Lung (tissue), 12 donors: ENCODE measurements around the gene SPRYD3. TPM values are rescaled to one million over a fixed set of nuclear protein-coding genes. Genes with fewer than 3 reads are reported as not detected.

ENCODE experiments used
- ATAC-seq: fragments of 200-7000 bp; cut with Tn5 transposase; one replicate; pipeline ENCODE4 v1.9.1; 2020; ENCODE audit warnings: moderate number of reproducible peaks; ENCODE audit not compliant: insufficient read depth, low FRiP score
- DNase-seq, 3 donors: peaks; one replicate each; pipeline ENCODE4 v3.0.0-alpha.2; 2013 to 2017
- H3K27ac ChIP-seq, 2 donors: one replicate each; pipeline ENCODE4 v1.5.1; 2013; ENCODE audit warnings: mild to moderate bottlenecking in 2 of 2, moderate library complexity in 2 of 2, control low read depth in 1 of 2, inconsistent platforms in 1 of 2, low read depth in 1 of 2, low read length in 1 of 2
- H3K27me3 ChIP-seq, 3 donors: one replicate each; pipeline ENCODE4 v1.5.1; 2013; ENCODE audit warnings: low read length in 2 of 3; ENCODE audit not compliant: control insufficient read depth in 3 of 3, insufficient read depth in 3 of 3
- H3K36me3 ChIP-seq, 4 donors: one replicate each; pipeline ENCODE4 v1.5.1; 2013; ENCODE audit warnings: low read length in 4 of 4, mild to moderate bottlenecking in 1 of 4, moderate library complexity in 1 of 4; ENCODE audit not compliant: control insufficient read depth in 4 of 4, insufficient read depth in 4 of 4
- H3K4me1 ChIP-seq, 5 donors: one replicate each; pipeline ENCODE4 v1.5.1; 2013; ENCODE audit warnings: low read length in 5 of 5, mild to moderate bottlenecking in 2 of 5, moderate library complexity in 1 of 5; ENCODE audit not compliant: control insufficient read depth in 5 of 5, insufficient read depth in 5 of 5
- H3K4me3 ChIP-seq: one replicate; pipeline ENCODE4 v1.5.1; 2013; ENCODE audit warnings: mild to moderate bottlenecking, control low read depth, moderate library complexity
- H3K9ac ChIP-seq, 2 donors: one replicate each; pipeline ENCODE4 v1.5.1; 2013; ENCODE audit warnings: low read length in 2 of 2, control low read depth in 1 of 2; ENCODE audit not compliant: insufficient read depth in 1 of 2
- H3K9me3 ChIP-seq, 4 donors: one replicate each; pipeline ENCODE4 v1.5.1; 2013; ENCODE audit warnings: low read length in 3 of 4, mild to moderate bottlenecking in 1 of 4, moderate library complexity in 1 of 4; ENCODE audit not compliant: control insufficient read depth in 4 of 4, insufficient read depth in 3 of 4
- CTCF ChIP-seq: IDR thresholded peaks from 2 replicates; pipeline ENCODE4 v1.5.1; 2012; ENCODE audit warnings: mild to moderate bottlenecking; ENCODE audit errors: control extremely low read depth, extremely low read depth
- WGBS, 2 donors: extraction: QIAGEN DNeasy Blood & Tissue Kit; methylation state at CpG; one replicate each; pipeline ENCODE4 v1.1.7; 2013; 5-methylcytosine and 5-hydroxymethylcytosine counted together
- polyA plus RNA-seq, 2 donors: library from polyadenylated mRNA; stranded (reverse); fragments of 200-250 nt; gene quantifications; one replicate each; pipeline ENCODE4 v1.2.1, GENCODE V29; 2013
- total RNA-seq, 2 donors: library from RNA; depleted of rRNA in 1 of 2; stranded (reverse); fragments of >200 nt in 1 of 2; gene quantifications; one replicate each; pipeline ENCODE4 v1.2.1, GENCODE V29; 2014 to 2021
- donor health status: control.
- donor health status: control.
- donor health status: Bipolar disorder and iron deficiency.
- donor health status: healthy.
- donor health status: DM: yes; HTN: yes; CAD: no.

SPRYD3 gene
- total and polyA plus RNA-seq, 4 donors: 17.1 to 60.2 (median 34.9) TPM

GRCh38 chr12:53102883-53103807 is 24.0 kb upstream of the SPRYD3 start, which contains the start of gene SOAT2:
TSS of gene SOAT2 (plus strand) at chr12:53103486. CDS start at chr12:53103578, 92 bp downstream.
- TF ChIP-seq CTCF: no peak
- H3K9me3 ChIP-seq: no peaks in the 10 kb centered on the region
- no peaks in the 10 kb centered on the region for H3K36me3 ChIP-seq
- H3K9ac ChIP-seq: no peak within 1 kb of the TSS
- H3K4me3 ChIP-seq: no peak within 1 kb of the TSS
- 72 to 81% methylated on average over 23 of the region's 23 CpGs for whole genome bisulfite sequencing, 2 donors
- ATAC-seq (no peak), DNase-seq (peak in 1 of 3 donors; percentile 28)
- H3K27ac ChIP-seq: no peak within 1 kb of the TSS
- H3K4me1 ChIP-seq: peaks cover 4 to 17% (median 9%) of the 10 kb centered on the region in 5 donors
- H3K27me3 ChIP-seq: no peaks in the 10 kb centered on the region

GRCh38 chr12:53101931-53102781 is 23.0 kb upstream of the SPRYD3 start:
- Histone ChIP-seq H3K4me1 (peaks cover 6 to 21% (median 9%) of the 10 kb centered on the region in 5 donors), H3K4me3 (no peak overlapping the region), H3K27me3 (no peaks in the 10 kb centered on the region), H3K9me3 (no peaks in the 10 kb centered on the region), H3K9ac (no peak overlapping the region), H3K27ac (no peak overlapping the region), H3K36me3 (no peaks in the 10 kb centered on the region)
- WGBS, 2 donors: 85 to 88% methylated on average over 12 of the region's 12 CpGs
- TF ChIP-seq CTCF: no peak
- DNase-seq (no peak), ATAC-seq (no peak)

GRCh38 chr12:53101266-53101665 is 22.1 kb upstream of the SPRYD3 start:
- no peak for TF ChIP-seq CTCF
- no peaks in the 10 kb centered on the region for H3K9me3 ChIP-seq
- no peak for ATAC-seq
- H3K36me3 ChIP-seq: no peaks in the 10 kb centered on the region
- H3K27ac ChIP-seq: no peak overlapping the region
- WGBS, 2 donors: 90 to 91% methylated on average over 7 of the region's 7 CpGs
- H3K9ac ChIP-seq: no peak overlapping the region
- peaks cover 6 to 27% (median 13%) of the 10 kb centered on the region in 5 donors for H3K4me1 ChIP-seq
- H3K4me3 ChIP-seq: no peak overlapping the region
- H3K27me3 ChIP-seq: no peaks in the 10 kb centered on the region
- DNase-seq: no peak
